ENCODE data around the gene RPS19. TPM values are rescaled to one million over a fixed set of nuclear protein-coding genes. Genes with fewer than 3 reads are reported as not detected.

The RPS19 gene
- total RNA-seq, 1 experiment from 2014 or later, result 3,152 TPM

GRCh38 chr19:41877916-41878905 lies 18.2 kb downstream of the RPS19 start (continued):
- no peak for TF ChIP-seq ZNF512 (CRISPR knock-in tag; IDR thresholded peaks at IDR 0.05; ENCODE audit: borderline replicate concordance)
- TF ChIP-seq MXD4 (CRISPR knock-in tag; IDR thresholded peaks at IDR 0.05; ENCODE audit: borderline replicate concordance), result no peak
- TF ChIP-seq PRRX2 (CRISPR knock-in tag; IDR thresholded peaks at IDR 0.05), result no peak
- TF ChIP-seq NFYB (CRISPR knock-in tag; conservative IDR thresholded peaks at IDR 0.05; ENCODE audit: low read depth), result no peak
- TF ChIP-seq FOXJ3 (CRISPR knock-in tag; IDR thresholded peaks at IDR 0.05; ENCODE audit: borderline replicate concordance), result no peak
- no peak for TF ChIP-seq USF2 (CRISPR knock-in tag; IDR thresholded peaks at IDR 0.05)

- H3K4me1 Mint-ChIP-seq, result peaks cover 13% of the 10 kb centered on the region
- H3K27ac Mint-ChIP-seq, result no peak overlapping the region
- ChIA-PET POLR2A (no interaction called here), CTCF (interaction anchor here (1.4 kb wide), 1 partner anchor 9 kb away, joined by 3 read pairs; no protein-coding TSS in a partner anchor)
- no peak for ATAC-seq
- H3K4me3 Mint-ChIP-seq, result no peak overlapping the region
- H3K27me3 Mint-ChIP-seq (ENCODE audit: low read depth), result peaks cover 42% of the 10 kb centered on the region
- no peaks in the 10 kb centered on the region for H3K36me3 Mint-ChIP-seq
- no peaks in the 10 kb centered on the region for H3K9me3 Mint-ChIP-seq
- DNase-seq (ENCODE audit: low spot score), result no peak
- TF ChIP-seq ERG (CRISPR knock-in tag; IDR thresholded peaks at IDR 0.05) (no peak), ZBTB43 (CRISPR knock-in tag; IDR thresholded peaks at IDR 0.05) (no peak), ZSCAN18 (CRISPR knock-in tag; IDR thresholded peaks at IDR 0.05) (no peak), SP1 (CRISPR knock-in tag; conservative IDR thresholded peaks at IDR 0.05) (no peak), NR3C1 (CRISPR knock-in tag; conservative IDR thresholded peaks at IDR 0.05; ENCODE audit: low read depth) (no peak), AR (CRISPR knock-in tag; IDR thresholded peaks at IDR 0.05) (no peak), ZNF138 (CRISPR knock-in tag; conservative IDR thresholded peaks at IDR 0.05) (no peak), ATF2 (CRISPR knock-in tag; IDR thresholded peaks at IDR 0.05; ENCODE audit: borderline replicate concordance, low read depth) (no peak), TEAD4 (CRISPR knock-in tag; IDR thresholded peaks at IDR 0.05) (no peak), SOX15 (CRISPR knock-in tag; IDR thresholded peaks at IDR 0.05) (no peak), FOXJ3 (CRISPR knock-in tag; IDR thresholded peaks at IDR 0.05; ENCODE audit: borderline replicate concordance) (no peak), RELA (CRISPR knock-in tag; IDR thresholded peaks at IDR 0.05; ENCODE audit: borderline replicate concordance) (no peak), FOXP4 (CRISPR knock-in tag; IDR thresholded peaks at IDR 0.05) (no peak), SMAD3 (CRISPR knock-in tag; IDR thresholded peaks at IDR 0.05; ENCODE audit: borderline replicate concordance) (no peak), EMX1 (CRISPR knock-in tag; IDR thresholded peaks at IDR 0.05) (no peak), ZNF671 (CRISPR knock-in tag; IDR thresholded peaks at IDR 0.05) (no peak)
These were observed 19.0 kb downstream of the RPS19 start for GRCh38 chr19:41879080-41879479.
